Liver (tissue), 9 donors: ENCODE measurements around the gene GPR183. TPM values are rescaled to one million over a fixed set of nuclear protein-coding genes. Genes with fewer than 3 reads are reported as not detected.

Experiments used
- DNase-seq: peaks from one replicate; pipeline ENCODE4 v3.0.0-alpha.2; 2017; ENCODE audit warnings: low spot score
- H3K27ac ChIP-seq, 2 donors: one replicate each; pipeline ENCODE4 v1.7.0; 2013; ENCODE audit warnings: inconsistent platforms in 2 of 2, low read length in 2 of 2, control low read depth in 1 of 2, low read depth in 1 of 2, mild to moderate bottlenecking in 1 of 2
- H3K27me3 ChIP-seq, 4 donors: one replicate each; pipeline versions ENCODE4 v1.6.1 to v1.7.0; 2013; ENCODE audit warnings: low read length in 3 of 4, inconsistent platforms in 1 of 4, mild to moderate bottlenecking in 1 of 4, moderate library complexity in 1 of 4; ENCODE audit not compliant: control insufficient read depth in 4 of 4, insufficient read depth in 4 of 4
- H3K36me3 ChIP-seq, 4 donors: one replicate each; pipeline versions ENCODE4 v1.6.1 to v1.7.0; 2013; ENCODE audit warnings: low read length in 3 of 4, mild to moderate bottlenecking in 3 of 4, low read depth in 1 of 4, moderate library complexity in 1 of 4; ENCODE audit not compliant: control insufficient read depth in 4 of 4, insufficient read depth in 3 of 4
- H3K4me1 ChIP-seq, 4 donors: one replicate each; pipeline versions ENCODE4 v1.6.1 to v1.7.0; 2013; ENCODE audit warnings: low read length in 3 of 4, mild to moderate bottlenecking in 3 of 4, moderate library complexity in 1 of 4; ENCODE audit not compliant: control insufficient read depth in 4 of 4, insufficient read depth in 4 of 4
- H3K4me3 ChIP-seq, 3 donors: one replicate each; pipeline versions ENCODE4 v1.6.1 to v1.7.0; 2013; ENCODE audit warnings: low read length in 3 of 3, control low read depth in 1 of 3, low read depth in 1 of 3, mild to moderate bottlenecking in 1 of 3
- H3K9ac ChIP-seq, 2 donors: one replicate each; pipeline ENCODE4 v1.7.0; 2013; ENCODE audit warnings: low read length in 2 of 2, mild to moderate bottlenecking in 2 of 2, moderate library complexity in 2 of 2, control low read depth in 1 of 2, low read depth in 1 of 2
- H3K9me3 ChIP-seq, 4 donors: one replicate each; pipeline versions ENCODE4 v1.6.1 to v1.7.0; 2013; ENCODE audit warnings: low read length in 3 of 4; ENCODE audit not compliant: control insufficient read depth in 4 of 4
- EGR1 ChIP-seq, 2 donors: IDR thresholded peaks; 2 replicates each; pipeline ENCODE4 v1.6.1; 2016 to 2018; ENCODE audit warnings: antibody characterized with exemption in 2 of 2, low read depth in 2 of 2
- FOXA1 ChIP-seq: IDR thresholded peaks from 2 replicates; pipeline ENCODE4 v1.6.1; 2016; ENCODE audit warnings: antibody characterized with exemption
- GABPA ChIP-seq, 2 donors: IDR thresholded peaks in 1 of 2; conservative IDR thresholded peaks in 1 of 2; 2 replicates each; pipeline ENCODE4 v1.6.1; 2016; ENCODE audit warnings: antibody characterized with exemption in 2 of 2, mild to moderate bottlenecking in 1 of 2, moderate library complexity in 1 of 2
- HNF4A ChIP-seq, 2 donors: conservative IDR thresholded peaks; 2 replicates each; pipeline ENCODE4 v1.6.1; 2016; ENCODE audit warnings: antibody characterized with exemption in 2 of 2, mild to moderate bottlenecking in 2 of 2
- HNF4G ChIP-seq: IDR thresholded peaks from 2 replicates; pipeline ENCODE4 v1.6.1; 2016; ENCODE audit warnings: antibody characterized with exemption
- JUND ChIP-seq, 2 donors: IDR thresholded peaks; 2 replicates each; pipeline ENCODE4 v1.6.1; 2016; ENCODE audit warnings: antibody characterized with exemption in 2 of 2
- NR2F2 ChIP-seq: IDR thresholded peaks from 2 replicates; pipeline ENCODE4 v1.6.1; 2016; ENCODE audit warnings: antibody characterized with exemption
- RAD21 ChIP-seq, 2 donors: IDR thresholded peaks; 2 replicates each; pipeline ENCODE4 v1.6.1; 2016; ENCODE audit warnings: antibody characterized with exemption in 2 of 2, mild to moderate bottlenecking in 2 of 2
- RXRA ChIP-seq, 2 donors: IDR thresholded peaks; 2 replicates each; pipeline ENCODE4 v1.6.1; 2017 to 2018; ENCODE audit warnings: antibody characterized with exemption in 2 of 2, mild to moderate bottlenecking in 1 of 2
- SP1 ChIP-seq: IDR thresholded peaks from 2 replicates; pipeline ENCODE4 v1.6.1; 2018; ENCODE audit warnings: antibody characterized with exemption, mild to moderate bottlenecking
- TAF1 ChIP-seq: conservative IDR thresholded peaks from 2 replicates; pipeline ENCODE4 v1.6.1; 2016; ENCODE audit warnings: antibody characterized with exemption, mild to moderate bottlenecking
- YY1 ChIP-seq: IDR thresholded peaks from 2 replicates; pipeline ENCODE4 v1.6.1; 2016; ENCODE audit warnings: antibody characterized with exemption, mild to moderate bottlenecking
- WGBS: extraction: QIAGEN DNeasy Blood & Tissue Kit; methylation state at CpG from one replicate; pipeline ENCODE4 v1.1.7; 2013; 5-methylcytosine and 5-hydroxymethylcytosine counted together
- polyA plus RNA-seq, 2 donors: library from polyadenylated mRNA; stranded (reverse) in 1 of 2; unstranded in 1 of 2; fragments of 200-250 nt in 1 of 2; fragments of >200 nt in 1 of 2; fragmentation: Nextera tagmentation in 1 of 2; extraction: Ambion mirVana in 1 of 2; gene quantifications; one replicate each; pipeline versions ENCODE4 v1.2.1 to v1.2.3, GENCODE V29; 2013 to 2015
- total RNA-seq, 2 donors: library from RNA; depleted of rRNA; stranded (reverse); fragments of >200 nt; gene quantifications; one replicate each; pipeline ENCODE4 v1.2.3, GENCODE V29; 2014
- TF ChIP-seq, protein P1 (sequence below): IDR thresholded peaks from 2 replicates; pipeline ENCODE4 v1.6.1; 2016; ENCODE audit warnings: antibody characterized with exemption, mild to moderate bottlenecking
- TF ChIP-seq, protein P2 (sequence below): IDR thresholded peaks from 2 replicates; pipeline ENCODE4 v1.6.1; 2016; ENCODE audit warnings: antibody characterized with exemption
- TF ChIP-seq, protein P3 (sequence below): IDR thresholded peaks from 2 replicates; pipeline ENCODE4 v1.6.1; 2016; ENCODE audit warnings: antibody characterized with exemption
- TF ChIP-seq, protein P4 (sequence below): fragments of 150-350 bp; IDR thresholded peaks from 2 replicates; pipeline ENCODE4 v1.5.1; 2017; ENCODE audit warnings: improper control_type of control experiment, low read depth, low read length; ENCODE audit not compliant: missing input control
- donor health status: healthy.
- donor health status: healthy.
- donor health status: healthy.
- donor health status: healthy.
- donor health status: healthy.

GPR183 gene
- total and polyA plus RNA-seq, 4 donors = 0.89 to 4.3 (median 2.9) TPM

DNA sequence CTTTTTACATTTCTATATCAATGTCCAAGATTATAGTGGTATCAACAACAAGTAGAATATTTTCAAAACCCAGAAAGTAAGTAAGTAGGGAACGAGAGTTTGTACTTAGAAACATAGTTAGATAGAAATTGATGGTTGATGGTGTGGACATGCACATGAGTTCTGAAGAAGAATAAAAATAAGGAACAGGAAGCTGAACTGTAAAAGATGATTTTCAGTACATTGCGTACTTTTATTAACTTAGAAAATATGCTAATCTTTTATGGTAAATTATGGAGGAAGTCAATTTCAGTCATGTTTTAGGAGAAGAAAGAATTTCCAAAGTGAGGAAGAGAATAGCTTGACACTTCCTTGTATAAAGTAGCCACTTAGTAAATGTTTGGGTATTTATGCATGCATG lies 36.7 kb downstream of the GPR183 start (continued):
- TF ChIP-seq, protein P1, sequence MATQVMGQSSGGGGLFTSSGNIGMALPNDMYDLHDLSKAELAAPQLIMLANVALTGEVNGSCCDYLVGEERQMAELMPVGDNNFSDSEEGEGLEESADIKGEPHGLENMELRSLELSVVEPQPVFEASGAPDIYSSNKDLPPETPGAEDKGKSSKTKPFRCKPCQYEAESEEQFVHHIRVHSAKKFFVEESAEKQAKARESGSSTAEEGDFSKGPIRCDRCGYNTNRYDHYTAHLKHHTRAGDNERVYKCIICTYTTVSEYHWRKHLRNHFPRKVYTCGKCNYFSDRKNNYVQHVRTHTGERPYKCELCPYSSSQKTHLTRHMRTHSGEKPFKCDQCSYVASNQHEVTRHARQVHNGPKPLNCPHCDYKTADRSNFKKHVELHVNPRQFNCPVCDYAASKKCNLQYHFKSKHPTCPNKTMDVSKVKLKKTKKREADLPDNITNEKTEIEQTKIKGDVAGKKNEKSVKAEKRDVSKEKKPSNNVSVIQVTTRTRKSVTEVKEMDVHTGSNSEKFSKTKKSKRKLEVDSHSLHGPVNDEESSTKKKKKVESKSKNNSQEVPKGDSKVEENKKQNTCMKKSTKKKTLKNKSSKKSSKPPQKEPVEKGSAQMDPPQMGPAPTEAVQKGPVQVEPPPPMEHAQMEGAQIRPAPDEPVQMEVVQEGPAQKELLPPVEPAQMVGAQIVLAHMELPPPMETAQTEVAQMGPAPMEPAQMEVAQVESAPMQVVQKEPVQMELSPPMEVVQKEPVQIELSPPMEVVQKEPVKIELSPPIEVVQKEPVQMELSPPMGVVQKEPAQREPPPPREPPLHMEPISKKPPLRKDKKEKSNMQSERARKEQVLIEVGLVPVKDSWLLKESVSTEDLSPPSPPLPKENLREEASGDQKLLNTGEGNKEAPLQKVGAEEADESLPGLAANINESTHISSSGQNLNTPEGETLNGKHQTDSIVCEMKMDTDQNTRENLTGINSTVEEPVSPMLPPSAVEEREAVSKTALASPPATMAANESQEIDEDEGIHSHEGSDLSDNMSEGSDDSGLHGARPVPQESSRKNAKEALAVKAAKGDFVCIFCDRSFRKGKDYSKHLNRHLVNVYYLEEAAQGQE = no peak
- TF ChIP-seq NR2F2 (no peak), RAD21 (IDR thresholded peaks at IDR 0.05) (no peak), JUND (IDR thresholded peaks at IDR 0.05) (no peak), EGR1 (IDR thresholded peaks at IDR 0.05; ENCODE audit: low read depth in 2 of 2) (no peak), RXRA (IDR thresholded peaks at IDR 0.05) (no peak)
- TF ChIP-seq, protein P2, sequence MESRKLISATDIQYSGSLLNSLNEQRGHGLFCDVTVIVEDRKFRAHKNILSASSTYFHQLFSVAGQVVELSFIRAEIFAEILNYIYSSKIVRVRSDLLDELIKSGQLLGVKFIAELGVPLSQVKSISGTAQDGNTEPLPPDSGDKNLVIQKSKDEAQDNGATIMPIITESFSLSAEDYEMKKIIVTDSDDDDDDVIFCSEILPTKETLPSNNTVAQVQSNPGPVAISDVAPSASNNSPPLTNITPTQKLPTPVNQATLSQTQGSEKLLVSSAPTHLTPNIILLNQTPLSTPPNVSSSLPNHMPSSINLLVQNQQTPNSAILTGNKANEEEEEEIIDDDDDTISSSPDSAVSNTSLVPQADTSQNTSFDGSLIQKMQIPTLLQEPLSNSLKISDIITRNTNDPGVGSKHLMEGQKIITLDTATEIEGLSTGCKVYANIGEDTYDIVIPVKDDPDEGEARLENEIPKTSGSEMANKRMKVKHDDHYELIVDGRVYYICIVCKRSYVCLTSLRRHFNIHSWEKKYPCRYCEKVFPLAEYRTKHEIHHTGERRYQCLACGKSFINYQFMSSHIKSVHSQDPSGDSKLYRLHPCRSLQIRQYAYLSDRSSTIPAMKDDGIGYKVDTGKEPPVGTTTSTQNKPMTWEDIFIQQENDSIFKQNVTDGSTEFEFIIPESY = no peak
- TF ChIP-seq, protein P3, sequence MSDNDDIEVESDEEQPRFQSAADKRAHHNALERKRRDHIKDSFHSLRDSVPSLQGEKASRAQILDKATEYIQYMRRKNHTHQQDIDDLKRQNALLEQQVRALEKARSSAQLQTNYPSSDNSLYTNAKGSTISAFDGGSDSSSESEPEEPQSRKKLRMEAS = no peak

DNA sequence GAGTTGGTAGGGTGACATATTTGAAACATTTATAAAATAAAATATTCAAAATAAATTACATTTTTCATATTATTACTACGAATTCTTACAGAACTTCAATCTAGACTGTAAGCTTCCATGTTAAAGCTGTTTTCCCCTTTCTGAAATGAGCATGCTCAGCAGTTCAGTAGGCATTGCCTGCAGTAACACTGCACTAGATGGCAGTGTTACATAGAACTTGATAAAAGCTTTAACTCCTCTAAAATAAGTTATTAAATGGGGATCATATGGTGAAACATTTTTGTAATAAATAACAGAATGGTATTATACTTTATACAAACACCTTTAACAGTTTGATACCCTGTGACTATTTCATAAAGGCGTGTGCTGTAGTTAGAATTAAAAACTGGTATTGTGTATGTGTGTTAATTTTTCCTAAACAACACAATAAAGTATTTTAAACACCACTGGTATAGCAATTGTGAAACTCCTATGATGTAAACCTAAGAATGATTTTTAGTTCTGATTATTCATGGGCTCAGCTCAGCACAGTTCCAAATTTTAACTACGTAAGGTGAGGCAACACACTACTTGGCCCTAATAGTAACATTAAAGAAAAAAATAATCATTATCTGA lies 37.5 kb downstream of the GPR183 start:
- Histone ChIP-seq H3K4me3 (no peak overlapping the region), H3K27ac (no peak overlapping the region), H3K9me3 (peaks cover 0 to 3% (median 0%) of the 10 kb centered on the region in 4 donors), H3K36me3 (peaks cover 0 to 5% (median 3%) of the 10 kb centered on the region in 4 donors), H3K27me3 (no peaks in the 10 kb centered on the region), H3K9ac (no peak overlapping the region), H3K4me1 (no peaks in the 10 kb centered on the region)
- WGBS = 64% methylated on average over 3 of the region's 3 CpGs
- TF ChIP-seq RAD21 (IDR thresholded peaks at IDR 0.05) = peak; percentile 92 to 93
- TF ChIP-seq FOXA1 = no peak
- TF ChIP-seq, protein P4, sequence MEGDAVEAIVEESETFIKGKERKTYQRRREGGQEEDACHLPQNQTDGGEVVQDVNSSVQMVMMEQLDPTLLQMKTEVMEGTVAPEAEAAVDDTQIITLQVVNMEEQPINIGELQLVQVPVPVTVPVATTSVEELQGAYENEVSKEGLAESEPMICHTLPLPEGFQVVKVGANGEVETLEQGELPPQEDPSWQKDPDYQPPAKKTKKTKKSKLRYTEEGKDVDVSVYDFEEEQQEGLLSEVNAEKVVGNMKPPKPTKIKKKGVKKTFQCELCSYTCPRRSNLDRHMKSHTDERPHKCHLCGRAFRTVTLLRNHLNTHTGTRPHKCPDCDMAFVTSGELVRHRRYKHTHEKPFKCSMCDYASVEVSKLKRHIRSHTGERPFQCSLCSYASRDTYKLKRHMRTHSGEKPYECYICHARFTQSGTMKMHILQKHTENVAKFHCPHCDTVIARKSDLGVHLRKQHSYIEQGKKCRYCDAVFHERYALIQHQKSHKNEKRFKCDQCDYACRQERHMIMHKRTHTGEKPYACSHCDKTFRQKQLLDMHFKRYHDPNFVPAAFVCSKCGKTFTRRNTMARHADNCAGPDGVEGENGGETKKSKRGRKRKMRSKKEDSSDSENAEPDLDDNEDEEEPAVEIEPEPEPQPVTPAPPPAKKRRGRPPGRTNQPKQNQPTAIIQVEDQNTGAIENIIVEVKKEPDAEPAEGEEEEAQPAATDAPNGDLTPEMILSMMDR = peak; percentile 76
- DNase-seq = no peak

DNA sequence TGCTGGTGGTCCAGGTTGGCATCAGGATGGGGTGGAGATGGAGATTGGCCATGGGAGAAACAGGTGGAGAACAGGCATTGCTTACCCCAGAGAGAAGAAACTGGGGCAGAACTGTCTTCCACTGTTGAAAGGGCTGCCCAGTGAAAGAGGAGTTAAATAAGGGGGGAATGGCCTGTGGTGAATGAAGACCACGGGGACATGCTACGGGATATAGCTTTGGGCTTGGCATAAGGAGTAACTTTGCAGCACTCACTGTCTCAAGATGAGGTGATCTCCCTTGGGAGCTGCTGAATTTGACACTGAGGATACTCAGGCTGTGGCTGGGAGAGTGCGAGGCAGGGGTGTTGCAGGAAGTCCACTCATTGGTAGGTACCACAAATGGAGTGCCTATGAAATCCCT lies 38.4 kb downstream of the GPR183 start:
- Histone ChIP-seq H3K27ac (no peak overlapping the region), H3K27me3 (no peaks in the 10 kb centered on the region), H3K4me1 (no peaks in the 10 kb centered on the region), H3K9me3 (peaks cover 0 to 3% (median 0%) of the 10 kb centered on the region in 4 donors), H3K9ac (no peak overlapping the region), H3K36me3 (peaks cover 0 to 8% (median 2%) of the 10 kb centered on the region in 4 donors), H3K4me3 (no peak overlapping the region)
- no peak for DNase-seq
- 91% methylated on average over 3 of the region's 3 CpGs for WGBS
- TF ChIP-seq HNF4A (conservative IDR thresholded peaks at IDR 0.05) = no peak
- TF ChIP-seq HNF4G = no peak
- TF ChIP-seq GABPA (IDR thresholded peaks at IDR 0.05 in 1 of 2, conservative IDR thresholded peaks at IDR 0.05 in 1 of 2) = no peak
- no peak for TF ChIP-seq TAF1
- no peak for TF ChIP-seq YY1
- TF ChIP-seq, protein P3 = no peak
- TF ChIP-seq FOXA1 = no peak
- no peak for TF ChIP-seq RAD21 (IDR thresholded peaks at IDR 0.05)
- TF ChIP-seq SP1 = no peak
- TF ChIP-seq, protein P1 = no peak
